Stimulated activated CD4-positive, alpha-beta T cell treated with anti-CD3 and anti-CD28 coated beads, TNF-alpha, amount 100 ng/mL, for 24 hours (primary cell): ENCODE results near the gene DMXL2.
"Not testable (repeated sequence)": the region's sequence is repeated elsewhere in the genome, so short reads cannot be mapped to it uniquely, and the experiment has no call there.

Experiments
- DNase-seq, 3 experiments: peaks; one replicate each; pipeline ENCODE4 v3.0.0-alpha.2; 2020; ENCODE audit warnings: low read depth in 3 of 3

DMXL2 gene

GRCh38 chr15:51492528-51492927, 130.0 kb downstream of the DMXL2 start:
- no peak for DNase-seq

GRCh38 chr15:51491941-51492340, 130.6 kb downstream of the DMXL2 start:
- DNase-seq: no peak

GRCh38 chr15:51484781-51485180, 137.8 kb downstream of the DMXL2 start:
- DNase-seq: no peak

GRCh38 chr15:51483985-51484384, 138.6 kb downstream of the DMXL2 start:
- no peak for DNase-seq

GRCh38 chr15:51483520-51483919, 139.1 kb downstream of the DMXL2 start:
- no peak for DNase-seq

GRCh38 chr15:51475736-51476135, 146.8 kb downstream of the DMXL2 start:
- no peak for DNase-seq

GRCh38 chr15:51470512-51470911, 152.1 kb downstream of the DMXL2 start:
- DNase-seq: no peak

GRCh38 chr15:51460796-51461195, 161.8 kb downstream of the DMXL2 start:
- DNase-seq: no peak

- no peak for DNase-seq
Observed at GRCh38 chr15:51450001-51450400, 172.6 kb downstream of the DMXL2 start.

- DNase-seq: no peak
Observed at GRCh38 chr15:51448622-51449399, 173.8 kb downstream of the DMXL2 start.

GRCh38 chr15:51447855-51448621, 174.5 kb downstream of the DMXL2 start:
- DNase-seq: no peak

GRCh38 chr15:51446029-51446744, 176.4 kb downstream of the DMXL2 start:
- not testable (repeated sequence) for DNase-seq

GRCh38 chr15:51444807-51445206, 177.8 kb downstream of the DMXL2 start:
- no peak for DNase-seq

GRCh38 chr15:51444112-51444511, 178.5 kb downstream of the DMXL2 start:
- no peak for DNase-seq

- no peak for DNase-seq
Observed at GRCh38 chr15:51443282-51443914, 179.2 kb downstream of the DMXL2 start.

GRCh38 chr15:51438526-51438925, 184.0 kb downstream of the DMXL2 start:
- no peak for DNase-seq

- DNase-seq: no peak
Observed at GRCh38 chr15:51425517-51426040, 197.0 kb downstream of the DMXL2 start.

GRCh38 chr15:51424780-51425179, 197.8 kb downstream of the DMXL2 start:
- DNase-seq: no peak

GRCh38 chr15:51423040-51423439, 199.5 kb downstream of the DMXL2 start:
- not testable (repeated sequence) for DNase-seq

- DNase-seq: no peak
Observed at GRCh38 chr15:51416129-51416528, 206.4 kb downstream of the DMXL2 start.

GRCh38 chr15:51414256-51414860, 208.2 kb downstream of the DMXL2 start:
- no peak for DNase-seq
